G401.6 (cell line): ENCODE measurements around the gene SPSB4.
A peak's percentile ranks its signal among the peaks of the same experiment; 100 is the strongest.

Source experiments
- FAIRE-seq: peaks from 2 replicates; lab custom pipeline; 2012; peaks lifted over from hg19 to GRCh38; lab: Jason Lieb, UNC

The SPSB4 gene

GRCh38 chr3:141152801-141153678 lies 101.9 kb downstream of the SPSB4 start:
- no peak for FAIRE-seq

GRCh38 chr3:141153679-141153966 lies 102.5 kb downstream of the SPSB4 start:
- FAIRE-seq = no peak

- no peak for FAIRE-seq
Observed at GRCh38 chr3:141164852-141165251, 113.7 kb downstream of the SPSB4 start.

GRCh38 chr3:141167681-141168080 lies 116.5 kb downstream of the SPSB4 start:
- FAIRE-seq = no peak

GRCh38 chr3:141170678-141171295 lies 119.6 kb downstream of the SPSB4 start:
- FAIRE-seq = no peak

GRCh38 chr3:141174674-141175073 lies 123.5 kb downstream of the SPSB4 start:
- FAIRE-seq = no peak

- FAIRE-seq = no peak
Observed at GRCh38 chr3:141176775-141177174, 125.6 kb downstream of the SPSB4 start.

- no peak for FAIRE-seq
Observed at GRCh38 chr3:141178026-141178425, 126.9 kb downstream of the SPSB4 start.

GRCh38 chr3:141178551-141178950 lies 127.4 kb downstream of the SPSB4 start:
- no peak for FAIRE-seq

- no peak for FAIRE-seq
Observed at GRCh38 chr3:141179983-141180382, 128.8 kb downstream of the SPSB4 start.

- no peak for FAIRE-seq
Observed at GRCh38 chr3:141181196-141181595, 130.0 kb downstream of the SPSB4 start.

- no peak for FAIRE-seq
Observed at GRCh38 chr3:141181819-141182218, 130.7 kb downstream of the SPSB4 start.

GRCh38 chr3:141183606-141184005 lies 132.5 kb downstream of the SPSB4 start:
- no peak for FAIRE-seq

GRCh38 chr3:141184430-141184829 lies 133.3 kb downstream of the SPSB4 start:
- FAIRE-seq = no peak

GRCh38 chr3:141191097-141191749 lies 140.1 kb downstream of the SPSB4 start:
- no peak for FAIRE-seq

- peak; percentile 95 for FAIRE-seq
Observed at GRCh38 chr3:141192345-141192744, 141.2 kb downstream of the SPSB4 start.

GRCh38 chr3:141193066-141193830 lies 142.1 kb downstream of the SPSB4 start:
- no peak for FAIRE-seq
